Measurements from ENCODE around the gene KCNN3. TPM values are rescaled to one million over a fixed set of nuclear protein-coding genes. Genes with fewer than 3 reads are reported as not detected.

The KCNN3 gene
- total RNA-seq, 1 donor from 2014 or later = 0.86 TPM

GRCh38 chr1:154659823-154660592 lies 210.1 kb downstream of the KCNN3 start:
- Mint-ChIP-seq H3K4me1 (ENCODE audit: low read depth) (no peaks in the 10 kb centered on the region), H3K27me3 (peaks cover 19% of the 10 kb centered on the region), H3K27ac (no peak overlapping the region), H3K9me3 (ENCODE audit: low read depth) (no peaks in the 10 kb centered on the region), H3K4me3 (ENCODE audit: low read depth) (no peak overlapping the region), H3K36me3 (ENCODE audit: insufficient read depth) (no peaks in the 10 kb centered on the region)
- TF ChIP-seq CTCF (IDR thresholded peaks at IDR 0.05; ENCODE audit: unreplicated experiment) = no peak
- DNase-seq (ENCODE audit: low spot score, unreplicated experiment) = no peak

GRCh38 chr1:154657556-154657955 lies 212.5 kb downstream of the KCNN3 start:
- no peak overlapping the region for H3K27ac Mint-ChIP-seq
- no peak for DNase-seq (ENCODE audit: low spot score, unreplicated experiment)
- no peak for TF ChIP-seq CTCF (IDR thresholded peaks at IDR 0.05; ENCODE audit: unreplicated experiment)
- no peak overlapping the region for H3K4me3 Mint-ChIP-seq (ENCODE audit: low read depth)
- H3K9me3 Mint-ChIP-seq (ENCODE audit: low read depth) = no peaks in the 10 kb centered on the region
- no peaks in the 10 kb centered on the region for H3K36me3 Mint-ChIP-seq (ENCODE audit: insufficient read depth)
- peaks cover 19% of the 10 kb centered on the region for H3K27me3 Mint-ChIP-seq
- H3K4me1 Mint-ChIP-seq (ENCODE audit: low read depth) = no peaks in the 10 kb centered on the region

GRCh38 chr1:154652893-154653292 lies 217.2 kb downstream of the KCNN3 start:
- Mint-ChIP-seq H3K4me1 (ENCODE audit: low read depth) (no peaks in the 10 kb centered on the region), H3K36me3 (ENCODE audit: insufficient read depth) (no peaks in the 10 kb centered on the region), H3K27ac (no peak overlapping the region), H3K4me3 (ENCODE audit: low read depth) (no peak overlapping the region), H3K9me3 (ENCODE audit: low read depth) (no peaks in the 10 kb centered on the region), H3K27me3 (peaks cover 14% of the 10 kb centered on the region)
- no peak for TF ChIP-seq CTCF (IDR thresholded peaks at IDR 0.05; ENCODE audit: unreplicated experiment)
- no peak for DNase-seq (ENCODE audit: low spot score, unreplicated experiment)

Other genes starting within 250 kb of the KCNN3 start
- 26.3 and 26.9 TPM in 2 replicates for gene PMVK, start 66.4 kb upstream of the KCNN3 start, total RNA-seq
- 69.1 and 69.5 TPM in 2 replicates for gene PBXIP1, start 85.8 kb upstream of the KCNN3 start, total RNA-seq
- gene PYGO2, start 91.5 kb upstream of the KCNN3 start, total RNA-seq = 49.1 and 52.7 TPM in 2 replicates
- 43.3 and 54.7 TPM in 2 replicates for gene SHC1, start 100.5 kb upstream of the KCNN3 start, total RNA-seq
- gene CKS1B, start 104.4 kb upstream of the KCNN3 start, total RNA-seq = 78.7 and 85.8 TPM in 2 replicates
- gene FLAD1, start 113.1 kb upstream of the KCNN3 start, total RNA-seq = 53.7 and 55.9 TPM in 2 replicates
- gene LENEP, start 123.3 kb upstream of the KCNN3 start, total RNA-seq = 0.84 TPM in 2 replicates
- gene ZBTB7B, start 132.5 kb upstream of the KCNN3 start, total RNA-seq = 28.9 and 29.9 TPM in 2 replicates
- gene DCST2, start 163.5 kb upstream of the KCNN3 start, total RNA-seq = 2.2 TPM in 2 replicates
- not detected in 2 replicates for gene DCST1, start 163.5 kb upstream of the KCNN3 start, total RNA-seq
- 20.9 and 22.1 TPM in 2 replicates for gene ADAM15, start 181.0 kb upstream of the KCNN3 start, total RNA-seq
- 45.5 and 46.8 TPM in 2 replicates for gene EFNA4, start 193.5 kb upstream of the KCNN3 start, total RNA-seq
- gene EFNA3, start 208.6 kb upstream of the KCNN3 start, total RNA-seq = 9.0 and 10.5 TPM in 2 replicates